ENCODE measurements around the gene SLC41A2. TPM values are rescaled to one million over a fixed set of nuclear protein-coding genes. Genes with fewer than 3 reads are reported as not detected.
A peak's percentile ranks its signal among the peaks of the same experiment; 100 is the strongest.

The SLC41A2 gene
- total and polyA plus RNA-seq, 2 of the 13 experiments (the other 11 are each of a cell fraction or from before 2014, with no cell fraction given) = 2.3 to 12.8 TPM

- no peak for TF ChIP-seq JDP2 (CRISPR knock-in tag; IDR thresholded peaks at IDR 0.05; ENCODE audit: borderline replicate concordance)
- no peak for TF ChIP-seq DBP (CRISPR knock-in tag; IDR thresholded peaks at IDR 0.05; ENCODE audit: not compliant biosample characterization)
- TF ChIP-seq ZNF317 (CRISPR knock-in tag; IDR thresholded peaks at IDR 0.05) = no peak
- TF ChIP-seq ZNF766 (CRISPR knock-in tag; IDR thresholded peaks at IDR 0.05; ENCODE audit: borderline replicate concordance) = no peak
- TF ChIP-seq ZNF17 (CRISPR knock-in tag; IDR thresholded peaks at IDR 0.05) = no peak
- TF ChIP-seq LCORL (IDR thresholded peaks at IDR 0.05) = no peak
- TF ChIP-seq LCORL (CRISPR knock-in tag; IDR thresholded peaks at IDR 0.05) = 0 out of 2 replicates have a peak, but pooled peaks have one; percentile 41
- 0 out of 2 replicates have a peak, but pooled peaks have one; percentile 73 for TF ChIP-seq ZBTB10 (CRISPR knock-in tag; IDR thresholded peaks at IDR 0.05; ENCODE audit: borderline replicate concordance)
- no peak for TF ChIP-seq ZNF512 (CRISPR knock-in tag; IDR thresholded peaks at IDR 0.05)
- no peak for TF ChIP-seq RFX1 (IDR thresholded peaks at IDR 0.05)
- TF ChIP-seq ZNF329 (CRISPR knock-in tag; IDR thresholded peaks at IDR 0.05; ENCODE audit: low read depth) = no peak
- TF ChIP-seq PAWR (CRISPR knock-in tag; IDR thresholded peaks at IDR 0.05; ENCODE audit: borderline replicate concordance) = no peak
- no peak for TF ChIP-seq TBX2 (CRISPR knock-in tag; IDR thresholded peaks at IDR 0.05; ENCODE audit: borderline replicate concordance)
- no peak for TF ChIP-seq NFE2L2 (IDR thresholded peaks at IDR 0.05; ENCODE audit: low read length)
- no peak for TF ChIP-seq E2F2 (CRISPR knock-in tag; IDR thresholded peaks at IDR 0.05; ENCODE audit: borderline replicate concordance)
- TF ChIP-seq ZBTB46 (CRISPR knock-in tag; IDR thresholded peaks at IDR 0.05; ENCODE audit: borderline replicate concordance) = no peak
- no peak for TF ChIP-seq MEIS2 (CRISPR knock-in tag; IDR thresholded peaks at IDR 0.05)
- no peak for TF ChIP-seq ZBTB37 (CRISPR knock-in tag; IDR thresholded peaks at IDR 0.05)
- TF ChIP-seq GTF3A (CRISPR knock-in tag; conservative IDR thresholded peaks at IDR 0.05) = 0 out of 2 replicates have a peak, but pooled peaks have one; percentile 43
- no peak for TF ChIP-seq SMAD1 (CRISPR knock-in tag; IDR thresholded peaks at IDR 0.05; ENCODE audit: borderline replicate concordance, low read depth)
- 0 out of 2 replicates have a peak, but pooled peaks have one; percentile 39 for TF ChIP-seq ZNF572 (CRISPR knock-in tag; IDR thresholded peaks at IDR 0.05)
Observed at GRCh38 chr12:104958805-104959334, 780 bp upstream of the SLC41A2 start (continued).

All from HepG2 (cell line).